ENCODE results near the gene CCKAR. TPM values are rescaled to one million over a fixed set of nuclear protein-coding genes. Genes with fewer than 3 reads are reported as not detected.

The CCKAR gene
- total RNA-seq, 1 donor from 2014 or later = not detected

Other genes starting within 250 kb of the CCKAR start
- gene RBPJ, start 169.5 kb downstream of the CCKAR start, total RNA-seq = 77.2 TPM
- gene TBC1D19, start 93.6 kb upstream of the CCKAR start, total RNA-seq = 41.8 TPM